GM12878 (cell line): ENCODE data around the gene HACD4. TPM values are rescaled to one million over a fixed set of nuclear protein-coding genes. Genes with fewer than 3 reads are reported as not detected.

Experiments
- ATAC-seq: fragments of 200-7000 bp; cut with Tn5 transposase; 3 replicates; pipeline ENCODE4 v1.9.1; 2020; ENCODE audit warnings: mild to moderate bottlenecking, moderate library complexity
- BruUV-seq: library from RNA; stranded (reverse); fragments of 400-500 nt; replicated peaks from 2 replicates; lab custom pipeline; 2021; lab: Mats Ljungman, UMichigan
- CTCF ChIA-PET: fragments of 300-600 bp; sonication (Branson Sonifier 250); formaldehyde crosslinking; extraction: SDS; loops from one replicate; lab custom pipeline; 2021; ENCODE audit warnings: inconsistent platforms; lab: Yijun Ruan, JAX
- POLR2A ChIA-PET: fragments of 350-600 bp; formaldehyde crosslinking; extraction: SDS; loops from one replicate; lab custom pipeline; 2021; ENCODE audit warnings: inconsistent platforms; lab: Charles Lee
- RAD21 ChIA-PET: fragments of 300-600 bp; sonication (Branson Sonifier 250); formaldehyde crosslinking; loops from one replicate; lab custom pipeline; 2023; ENCODE audit warnings: antibody characterized with exemption; ENCODE audit not compliant: unreplicated experiment; lab: Charles Lee
- SMC1A ChIA-PET: fragments of 300-600 bp; sonication (Branson Sonifier 250); formaldehyde crosslinking; loops from one replicate; lab custom pipeline; 2023; ENCODE audit not compliant: unreplicated experiment, uncharacterized antibody; lab: Charles Lee
- DNase-seq: peaks from one replicate; pipeline ENCODE4 v3.0.0-alpha.2; 2011; ENCODE audit warnings: low read depth, low spot score
- FAIRE-seq: peaks from 3 replicates; lab custom pipeline; 2011; peaks lifted over from hg19 to GRCh38; lab: Jason Lieb, UNC
- H2AFZ ChIP-seq: 2 replicates; pipeline ENCODE4 v1.6.0; 2011; ENCODE audit warnings: low read depth, low read length, control low read depth; ENCODE audit not compliant: control insufficient read depth
- H3K27ac ChIP-seq: 2 replicates; pipeline ENCODE4 v1.5.1; 2011; ENCODE audit warnings: control low read depth; ENCODE audit not compliant: control insufficient read depth, insufficient read depth
- H3K27me3 ChIP-seq, 2 experiments: replicated peaks in 1 of 2; 2 replicates each; pipeline versions ENCODE4 v1.6.0 to v1.6.1; 2011; ENCODE audit warnings: low read length in 1 of 2; ENCODE audit not compliant: control insufficient read depth in 2 of 2, insufficient read depth in 2 of 2
- H3K36me3 ChIP-seq, 2 experiments: 2 replicates each; pipeline ENCODE4 v1.5.1; 2011; ENCODE audit warnings: low read length in 1 of 2; ENCODE audit not compliant: control insufficient read depth in 2 of 2, insufficient read depth in 2 of 2
- H3K4me1 ChIP-seq: 2 replicates; pipeline ENCODE4 v1.6.1; 2011; ENCODE audit warnings: mild to moderate bottlenecking, low read length, moderate library complexity, mixed read lengths; ENCODE audit not compliant: control insufficient read depth, insufficient read depth
- H3K4me2 ChIP-seq: 2 replicates; pipeline ENCODE4 v1.6.0; 2011; ENCODE audit warnings: control low read depth; ENCODE audit not compliant: control insufficient read depth, insufficient read depth
- H3K4me3 ChIP-seq: fragments of 200-600 bp; sonication (generic); 2 replicates; pipeline ENCODE4 v1.5.1; 2016
- H3K79me2 ChIP-seq: 2 replicates; pipeline ENCODE4 v1.6.0; 2011; ENCODE audit warnings: low read length; ENCODE audit not compliant: control insufficient read depth, insufficient read depth
- H3K9ac ChIP-seq: 2 replicates; pipeline ENCODE4 v1.8.0; 2011; ENCODE audit warnings: low read length, control low read depth, mixed read lengths; ENCODE audit not compliant: control insufficient read depth, insufficient read depth
- H3K9me3 ChIP-seq: replicated peaks from 3 replicates; pipeline ENCODE4 v1.5.1; 2011; ENCODE audit warnings: mild to moderate bottlenecking, low read length; ENCODE audit not compliant: control insufficient read depth, insufficient read depth
- H4K20me1 ChIP-seq: 2 replicates; pipeline ENCODE4 v1.6.0; 2011; ENCODE audit not compliant: control insufficient read depth, insufficient read depth
- BCL11A ChIP-seq: IDR thresholded peaks from 2 replicates; pipeline ENCODE4 v1.6.1; 2011; ENCODE audit warnings: low read depth, low read length
- GATAD2B ChIP-seq: fragments of 450-650 bp; conservative IDR thresholded peaks from 2 replicates; pipeline ENCODE4 v1.6.1; 2017; ENCODE audit warnings: low read depth, mild to moderate bottlenecking, moderate library complexity
- MTA3 ChIP-seq: IDR thresholded peaks from 2 replicates; pipeline ENCODE4 v1.6.1; 2012; ENCODE audit warnings: low read length, inconsistent platforms, borderline replicate concordance
- RUNX3 ChIP-seq: IDR thresholded peaks from 2 replicates; pipeline ENCODE4 v1.6.1; 2012; ENCODE audit warnings: low read length, inconsistent platforms
- SIX5 ChIP-seq: IDR thresholded peaks from 2 replicates; pipeline ENCODE4 v1.6.1; 2011; ENCODE audit warnings: mild to moderate bottlenecking, low read depth, low read length, moderate library complexity; ENCODE audit not compliant: severe bottlenecking
- SREBF2 ChIP-seq: IDR thresholded peaks from 2 replicates; pipeline ENCODE4 v1.6.1; 2012; ENCODE audit warnings: mild to moderate bottlenecking, low read length
- SUPT20H ChIP-seq: IDR thresholded peaks from 2 replicates; pipeline ENCODE4 v1.6.1; 2011; ENCODE audit warnings: low read depth, mild to moderate bottlenecking, low read length, moderate library complexity, borderline replicate concordance; ENCODE audit not compliant: control insufficient read depth
- TBL1XR1 ChIP-seq: IDR thresholded peaks from 2 replicates; pipeline ENCODE4 v1.6.1; 2012; ENCODE audit warnings: low read depth, low read length, improper control_type of control experiment
- WRNIP1 ChIP-seq: IDR thresholded peaks from 2 replicates; pipeline ENCODE4 v1.6.1; 2011; ENCODE audit warnings: low read depth, low read length, improper control_type of control experiment, borderline replicate concordance
- ZBTB4 ChIP-seq: fragments of 450-650 bp; formaldehyde crosslinking; IDR thresholded peaks from 2 replicates; pipeline ENCODE4 v1.4.0; 2022; ENCODE audit warnings: mild to moderate bottlenecking, moderate library complexity
- ZNF24 ChIP-seq: fragments of 450-650 bp; IDR thresholded peaks from 2 replicates; pipeline ENCODE4 v1.6.1; 2017; ENCODE audit warnings: antibody characterized with exemption, mild to moderate bottlenecking
- WGBS: methylation state at CpG from one replicate; pipeline ENCODE4 v1.1.6; 2016; ENCODE audit warnings: low lambda C conversion rate; ENCODE audit not compliant: insufficient replicate concordance, insufficient coverage; ENCODE audit errors: missing lambda C conversion rate; 5-methylcytosine and 5-hydroxymethylcytosine counted together
- in situ Hi-C: fragments of 300-500 bp; cut with MboI; formaldehyde crosslinking; loops from 9 replicates; pipeline ENCODE4 v1.14.3; 2018; ENCODE audit warnings: mixed read lengths
- intact Hi-C: fragments of 100-400 bp; cut with micrococcal nuclease; formaldehyde crosslinking; loops from one replicate; pipeline ENCODE4 v1.14.2; 2022; ENCODE audit not compliant: unreplicated experiment
- polyA plus RNA-seq, 11 experiments: library from polyadenylated mRNA; depleted of rRNA in 4 of 11; unstranded in 6 of 11; stranded (reverse) in 5 of 11; fragments of >200 nt; fragmentation: Nextera tagmentation in 4 of 11; fragmentation: Illumina TruSeq in 1 of 11; extraction: Ambion mirVana in 4 of 11; extraction: Trizol in 1 of 11; gene quantifications; 1 replicate in 1 of 11; 2 replicates in 10 of 11; pipeline versions ENCODE4 v1.2.1 to v1.2.3, GENCODE V29; 2011 to 2016; ENCODE audit warnings: inconsistent platforms in 2 of 11, missing spikeins in 2 of 11, low read depth in 1 of 11
- total RNA-seq, 4 experiments: library from RNA; depleted of rRNA in 3 of 4; stranded (reverse); fragments of >200 nt in 3 of 4; fragmentation: Illumina TruSeq in 1 of 4; extraction: Trizol in 1 of 4; gene quantifications; 2 replicates each; pipeline versions ENCODE4 v1.2.1 to v1.2.3, GENCODE V29; 2013 to 2021
- TF ChIP-seq, protein P1 (sequence below): IDR thresholded peaks from 2 replicates; pipeline ENCODE4 v1.6.1; 2011; ENCODE audit warnings: borderline replicate concordance, low read depth, mild to moderate bottlenecking, moderate library complexity, mixed read lengths, low read length; ENCODE audit not compliant: insufficient read depth; ENCODE audit errors: extremely low read length

The HACD4 gene
- total and polyA plus RNA-seq, 10 of the 15 experiments (the other 5 are each of a cell fraction or from before 2014, with no cell fraction given) = 3.2 to 7.6 (median 5.7) TPM

GRCh38 chr9:20962536-20963225 is 68.8 kb downstream of the HACD4 start:
- BruUV-seq = no TSS peak
- WGBS = 97% methylated on average over 4 of the region's 4 CpGs
- no peaks in the 10 kb centered on the region for H3K79me2 ChIP-seq
- ChIA-PET SMC1A (interaction anchor here (1.6 kb wide), 1 partner anchor 10 kb away, joined by 4 read pairs; no protein-coding TSS in a partner anchor), POLR2A (no interaction called here), RAD21 (no interaction called here), CTCF (interaction anchor here (1.2 kb wide), 1 partner anchor 21 kb away, joined by 4 read pairs; no protein-coding TSS in a partner anchor)
- FAIRE-seq = no peak
- peaks cover 0 to 4% of the 10 kb centered on the region in 2 experiments; a peak in 1 of 4 replicates for H3K36me3 ChIP-seq
- DNase-seq = no peak
- H4K20me1 ChIP-seq = no peaks in the 10 kb centered on the region
- no peak overlapping the region for H2AFZ ChIP-seq
- no peaks in the 10 kb centered on the region for H3K9me3 ChIP-seq
- no peak overlapping the region for H3K9ac ChIP-seq
- no peak overlapping the region for H3K4me2 ChIP-seq
- intact Hi-C loops (no loop called here), in situ Hi-C loops (no loop called here)
- H3K27me3 ChIP-seq = no peaks in the 10 kb centered on the region
- TF ChIP-seq ZBTB4 (CRISPR knock-in tag) (no peak), RUNX3 (no peak), SREBF2 (no peak), TBL1XR1 (no peak), MTA3 (no peak), SIX5 (no peak), SUPT20H (no peak), WRNIP1 (no peak), ZNF24 (no peak), BCL11A (no peak), GATAD2B (no peak)
- TF ChIP-seq, protein P1, sequence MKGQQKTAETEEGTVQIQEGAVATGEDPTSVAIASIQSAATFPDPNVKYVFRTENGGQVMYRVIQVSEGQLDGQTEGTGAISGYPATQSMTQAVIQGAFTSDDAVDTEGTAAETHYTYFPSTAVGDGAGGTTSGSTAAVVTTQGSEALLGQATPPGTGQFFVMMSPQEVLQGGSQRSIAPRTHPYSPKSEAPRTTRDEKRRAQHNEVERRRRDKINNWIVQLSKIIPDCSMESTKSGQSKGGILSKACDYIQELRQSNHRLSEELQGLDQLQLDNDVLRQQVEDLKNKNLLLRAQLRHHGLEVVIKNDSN = no peak
- no peaks in the 10 kb centered on the region; the same call in 1 of the 2 replicates for H3K4me1 ChIP-seq
- H3K4me3 ChIP-seq = no peak overlapping the region
- ATAC-seq = no peak
- no peak overlapping the region for H3K27ac ChIP-seq
